ENCODE results near the gene SUSD1. TPM values are rescaled to one million over a fixed set of nuclear protein-coding genes. Genes with fewer than 3 reads are reported as not detected.

Gene SUSD1
- total RNA-seq, 2 donors from 2014 or later = 6.2 to 10.6 TPM

- Histone ChIP-seq H3K4me1 (peaks cover 0 to 7% of the 10 kb centered on the region in 2 donors), H3K4me3 (no peak overlapping the region), H3K36me3 (no peaks in the 10 kb centered on the region), H3K9me3 (no peaks in the 10 kb centered on the region), H3K27ac (no peak overlapping the region), H3K27me3 (no peaks in the 10 kb centered on the region)
- DNase-seq (ENCODE audit: low spot score) = no peak
- TF ChIP-seq CTCF (IDR thresholded peaks at IDR 0.05) = no peak
These were observed 110.2 kb downstream of the SUSD1 start for GRCh38 chr9:112064871-112065270.

- Histone ChIP-seq H3K4me3 (no peak overlapping the region), H3K36me3 (no peaks in the 10 kb centered on the region), H3K4me1 (peaks cover 0 to 19% of the 10 kb centered on the region in 2 donors), H3K27ac (no peak overlapping the region), H3K9me3 (no peaks in the 10 kb centered on the region), H3K27me3 (no peaks in the 10 kb centered on the region)
- no peak for DNase-seq (ENCODE audit: low spot score)
- no peak for TF ChIP-seq CTCF (IDR thresholded peaks at IDR 0.05)
These were observed 111.5 kb downstream of the SUSD1 start for GRCh38 chr9:112063586-112063985.

- H3K36me3 ChIP-seq = no peaks in the 10 kb centered on the region
- H3K4me3 ChIP-seq = no peak overlapping the region
- H3K27me3 ChIP-seq = no peaks in the 10 kb centered on the region
- DNase-seq (ENCODE audit: low spot score) = no peak
- H3K27ac ChIP-seq = no peak overlapping the region
- H3K4me1 ChIP-seq = peaks cover 0 to 19% of the 10 kb centered on the region in 2 donors
- no peak for TF ChIP-seq CTCF (IDR thresholded peaks at IDR 0.05)
- no peaks in the 10 kb centered on the region for H3K9me3 ChIP-seq
These were observed 111.9 kb downstream of the SUSD1 start for GRCh38 chr9:112063151-112063550.

- no peak overlapping the region for H3K4me3 ChIP-seq
- no peak for TF ChIP-seq CTCF (IDR thresholded peaks at IDR 0.05)
These were observed 113.9 kb downstream of the SUSD1 start for GRCh38 chr9:112061152-112061740.

GRCh38 chr9:112059966-112060320, 115.2 kb downstream of the SUSD1 start:
- Histone ChIP-seq H3K36me3 (no peaks in the 10 kb centered on the region), H3K27ac (peak overlapping the region; percentile 70 to 84), H3K4me3 (no peak overlapping the region), H3K9me3 (no peaks in the 10 kb centered on the region), H3K4me1 (peaks cover 0 to 19% of the 10 kb centered on the region in 2 donors), H3K27me3 (no peaks in the 10 kb centered on the region)
- DNase-seq (ENCODE audit: low spot score) = no peak
- TF ChIP-seq CTCF (IDR thresholded peaks at IDR 0.05) = no peak

More at GRCh38 chr9:112061152-112061740, 113.9 kb downstream of the SUSD1 start:
- peaks cover 0 to 19% of the 10 kb centered on the region in 2 donors for H3K4me1 ChIP-seq
- H3K9me3 ChIP-seq = no peaks in the 10 kb centered on the region
- no peaks in the 10 kb centered on the region for H3K27me3 ChIP-seq
- no peaks in the 10 kb centered on the region for H3K36me3 ChIP-seq
- H3K27ac ChIP-seq = peak overlapping the region; percentile 70 to 84
- DNase-seq (ENCODE audit: low spot score) = peak; percentile 80

All from right atrium auricular region (tissue), 2 donors.